ENCODE measurements around the gene RPRD1A.

GRCh38 chr18:35991696-35992095, 75.7 kb downstream of the RPRD1A start:
- TF ChIP-seq EZH2 (IDR thresholded peaks at IDR 0.05; ENCODE audit: borderline replicate concordance, low read depth, low read length), result no peak
- TF ChIP-seq YY1 (IDR thresholded peaks at IDR 0.05; ENCODE audit: borderline replicate concordance in 1 of 3, control insufficient read depth in 1 of 3, extremely low read depth in 1 of 3, insufficient read depth in 3 of 3, insufficient read length in 1 of 3, insufficient replicate concordance in 2 of 3, low read depth in 1 of 3, low read length in 2 of 3), result no peak
- TF ChIP-seq SNRNP70 (optimal IDR thresholded peaks at IDR 0.05; ENCODE audit: low read depth, low read length), result no peak
- no peak for TF ChIP-seq PHB2 (IDR thresholded peaks at IDR 0.05; ENCODE audit: low read depth)
